Duodenal mucosa (tissue), 2 donors: ENCODE measurements around the gene FAM151B.

Source experiments
- H3K27ac ChIP-seq: one replicate; pipeline ENCODE4 v1.7.0; 2013; ENCODE audit warnings: low read depth, low read length
- H3K27me3 ChIP-seq, 2 donors: one replicate each; pipeline ENCODE4 v1.7.0; 2013; ENCODE audit warnings: low read length in 2 of 2, control low read depth in 1 of 2; ENCODE audit not compliant: insufficient read depth in 2 of 2, control insufficient read depth in 1 of 2
- H3K36me3 ChIP-seq, 2 donors: one replicate each; pipeline ENCODE4 v1.7.0; 2013; ENCODE audit warnings: low read length in 2 of 2, control low read depth in 1 of 2; ENCODE audit not compliant: insufficient read depth in 2 of 2, control insufficient read depth in 1 of 2
- H3K4me1 ChIP-seq, 2 donors: one replicate each; pipeline ENCODE4 v1.7.0; 2013; ENCODE audit warnings: low read length in 2 of 2, control low read depth in 1 of 2; ENCODE audit not compliant: insufficient read depth in 2 of 2, control insufficient read depth in 1 of 2
- H3K4me3 ChIP-seq, 2 donors: one replicate each; pipeline ENCODE4 v1.7.0; 2013; ENCODE audit warnings: low read length in 2 of 2, low read depth in 1 of 2
- H3K9ac ChIP-seq, 2 donors: one replicate each; pipeline ENCODE4 v1.7.0; 2013; ENCODE audit warnings: low read length in 2 of 2, low read depth in 1 of 2
- H3K9me3 ChIP-seq, 2 donors: one replicate each; pipeline ENCODE4 v1.7.0; 2013; ENCODE audit warnings: low read length in 2 of 2, control low read depth in 1 of 2; ENCODE audit not compliant: control insufficient read depth in 1 of 2

Gene FAM151B

GRCh38 chr5:80502800-80503199, 14.9 kb downstream of the FAM151B start:
- no peaks in the 10 kb centered on the region for H3K36me3 ChIP-seq
- no peak overlapping the region for H3K9ac ChIP-seq
- H3K4me1 ChIP-seq: no peaks in the 10 kb centered on the region
- H3K9me3 ChIP-seq: no peaks in the 10 kb centered on the region
- H3K4me3 ChIP-seq: no peak overlapping the region
- H3K27me3 ChIP-seq: no peaks in the 10 kb centered on the region
- H3K27ac ChIP-seq: no peak overlapping the region

- Histone ChIP-seq H3K36me3 (no peaks in the 10 kb centered on the region), H3K9me3 (no peaks in the 10 kb centered on the region), H3K27me3 (no peaks in the 10 kb centered on the region), H3K4me1 (no peaks in the 10 kb centered on the region), H3K27ac (no peak overlapping the region), H3K9ac (no peak overlapping the region), H3K4me3 (no peak overlapping the region)
Observed at GRCh38 chr5:80503641-80504040, 15.7 kb downstream of the FAM151B start.

GRCh38 chr5:80504833-80505232, 16.9 kb downstream of the FAM151B start:
- no peaks in the 10 kb centered on the region for H3K27me3 ChIP-seq
- H3K36me3 ChIP-seq: no peaks in the 10 kb centered on the region
- H3K9ac ChIP-seq: no peak overlapping the region
- H3K9me3 ChIP-seq: no peaks in the 10 kb centered on the region
- no peak overlapping the region for H3K4me3 ChIP-seq
- H3K4me1 ChIP-seq: no peaks in the 10 kb centered on the region
- no peak overlapping the region for H3K27ac ChIP-seq

GRCh38 chr5:80507663-80508062, 19.8 kb downstream of the FAM151B start:
- Histone ChIP-seq H3K9ac (no peak overlapping the region), H3K27me3 (no peaks in the 10 kb centered on the region), H3K27ac (no peak overlapping the region), H3K4me1 (no peaks in the 10 kb centered on the region), H3K36me3 (no peaks in the 10 kb centered on the region), H3K4me3 (no peak overlapping the region), H3K9me3 (no peaks in the 10 kb centered on the region)

GRCh38 chr5:80508844-80509243, 20.9 kb downstream of the FAM151B start:
- no peak overlapping the region for H3K9ac ChIP-seq
- no peaks in the 10 kb centered on the region for H3K4me1 ChIP-seq
- no peaks in the 10 kb centered on the region for H3K27me3 ChIP-seq
- H3K36me3 ChIP-seq: no peaks in the 10 kb centered on the region
- H3K9me3 ChIP-seq: no peaks in the 10 kb centered on the region
- H3K27ac ChIP-seq: no peak overlapping the region
- H3K4me3 ChIP-seq: no peak overlapping the region

DNA sequence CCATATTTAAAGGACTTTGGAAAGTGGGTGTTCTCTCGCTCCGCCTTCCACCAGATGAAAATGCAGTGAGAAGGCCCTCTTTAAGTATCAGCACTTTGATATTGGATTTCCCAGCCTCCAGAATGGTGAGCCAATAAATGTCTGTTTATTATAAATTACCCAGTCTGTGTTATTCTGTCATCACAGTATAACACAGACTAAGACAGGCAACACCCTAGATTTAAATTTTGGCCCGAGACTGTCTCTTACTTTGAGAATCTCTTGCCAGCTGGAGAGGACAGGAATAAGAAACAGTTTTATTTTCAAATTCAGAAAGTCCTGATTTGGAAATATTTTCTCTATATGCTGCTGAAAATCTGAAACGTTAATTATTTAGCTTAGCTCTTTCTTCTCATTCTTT, 21.5 kb downstream of the FAM151B start:
- no peak overlapping the region for H3K9ac ChIP-seq
- no peaks in the 10 kb centered on the region for H3K27me3 ChIP-seq
- no peaks in the 10 kb centered on the region for H3K4me1 ChIP-seq
- no peak overlapping the region for H3K27ac ChIP-seq
- no peak overlapping the region for H3K4me3 ChIP-seq
- H3K36me3 ChIP-seq: no peaks in the 10 kb centered on the region
- no peaks in the 10 kb centered on the region for H3K9me3 ChIP-seq

GRCh38 chr5:80516826-80517225, 28.9 kb downstream of the FAM151B start:
- Histone ChIP-seq H3K4me3 (no peak overlapping the region), H3K27me3 (no peaks in the 10 kb centered on the region), H3K4me1 (no peaks in the 10 kb centered on the region), H3K9ac (no peak overlapping the region), H3K27ac (no peak overlapping the region), H3K9me3 (no peaks in the 10 kb centered on the region), H3K36me3 (no peaks in the 10 kb centered on the region)

DNA sequence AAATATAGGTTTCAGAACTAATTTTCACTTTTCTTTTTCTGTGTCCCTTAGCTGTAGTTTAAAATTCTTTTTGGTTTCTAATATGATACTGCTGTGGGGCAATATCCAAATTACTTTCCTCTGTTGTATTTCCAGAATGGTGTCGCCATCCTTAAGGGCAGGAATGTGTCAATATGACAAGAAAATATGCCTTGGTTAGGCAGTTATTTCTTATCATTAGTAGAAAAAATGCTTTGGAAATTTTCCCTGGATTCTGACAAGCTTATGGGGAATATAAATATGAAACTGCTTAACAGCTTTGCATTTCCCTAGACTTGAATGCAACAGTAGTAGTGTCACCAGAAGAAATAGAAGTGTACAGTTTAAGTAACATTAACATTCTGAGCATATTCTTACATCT, 52.8 kb downstream of the FAM151B start:
- H3K27me3 ChIP-seq: no peaks in the 10 kb centered on the region
- H3K4me3 ChIP-seq: no peak overlapping the region
- no peaks in the 10 kb centered on the region for H3K4me1 ChIP-seq
- H3K9ac ChIP-seq: no peak overlapping the region
- H3K36me3 ChIP-seq: no peaks in the 10 kb centered on the region
- H3K9me3 ChIP-seq: no peaks in the 10 kb centered on the region
- H3K27ac ChIP-seq: no peak overlapping the region

GRCh38 chr5:80541392-80541791, 53.5 kb downstream of the FAM151B start:
- Histone ChIP-seq H3K4me3 (no peak overlapping the region), H3K27me3 (no peaks in the 10 kb centered on the region), H3K36me3 (no peaks in the 10 kb centered on the region), H3K9me3 (no peaks in the 10 kb centered on the region), H3K4me1 (no peaks in the 10 kb centered on the region), H3K27ac (no peak overlapping the region), H3K9ac (no peak overlapping the region)

GRCh38 chr5:80554646-80555045, 66.7 kb downstream of the FAM151B start:
- H3K4me3 ChIP-seq: no peak overlapping the region
- no peak overlapping the region for H3K9ac ChIP-seq
- H3K36me3 ChIP-seq: no peaks in the 10 kb centered on the region
- peaks cover 6 to 17% of the 10 kb centered on the region in 2 donors for H3K27me3 ChIP-seq
- H3K27ac ChIP-seq: no peak overlapping the region
- no peaks in the 10 kb centered on the region for H3K9me3 ChIP-seq
- no peaks in the 10 kb centered on the region for H3K4me1 ChIP-seq

DNA sequence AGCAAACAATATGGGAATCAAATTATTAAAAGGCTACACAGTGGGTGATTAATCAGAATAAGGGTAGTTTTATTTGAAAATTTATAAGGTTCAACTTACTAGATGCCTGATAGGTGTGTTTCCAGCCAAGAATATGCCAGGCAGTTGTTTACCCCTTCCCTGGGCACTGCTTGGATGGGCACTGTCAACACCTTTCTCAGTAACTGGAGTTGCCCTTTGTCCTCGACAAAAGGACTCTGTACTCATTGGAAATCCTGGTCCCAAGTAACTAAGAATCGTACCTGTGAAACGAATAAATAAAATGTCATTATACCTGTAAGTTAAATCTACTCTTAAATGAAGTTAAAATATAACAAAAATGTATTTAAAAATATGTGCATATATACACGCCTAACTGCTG, 67.2 kb downstream of the FAM151B start:
- Histone ChIP-seq H3K9ac (no peak overlapping the region), H3K4me1 (no peaks in the 10 kb centered on the region), H3K36me3 (no peaks in the 10 kb centered on the region), H3K27me3 (peaks cover 6 to 19% of the 10 kb centered on the region in 2 donors), H3K4me3 (no peak overlapping the region), H3K27ac (no peak overlapping the region), H3K9me3 (no peaks in the 10 kb centered on the region)
